ENCODE data around the gene ASTN2.

DNA sequence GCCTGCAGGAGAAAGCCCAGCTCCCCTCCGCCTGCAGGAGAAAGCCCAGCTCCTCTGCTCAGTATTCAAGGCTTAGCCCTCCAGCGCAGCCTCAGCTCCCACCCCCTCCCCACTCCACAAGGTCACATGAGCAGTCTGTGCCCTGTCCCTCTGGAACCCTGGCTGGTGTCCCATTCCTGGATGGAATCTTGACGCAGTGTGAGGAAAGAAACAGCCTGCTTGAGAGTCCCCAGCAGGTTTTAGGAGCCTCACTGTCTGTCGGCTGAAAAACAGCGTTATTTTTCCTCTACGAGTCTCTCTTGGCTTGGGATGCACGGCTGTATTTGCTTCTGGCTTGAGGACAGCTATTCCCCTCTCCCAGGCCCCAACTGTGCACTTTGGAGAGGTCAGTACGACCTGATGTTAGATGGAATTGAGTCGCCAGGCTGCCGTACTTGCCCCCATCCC lies 937.9 kb downstream of the ASTN2 start:
- no peak for TF ChIP-seq EZH2 (IDR thresholded peaks at IDR 0.05; ENCODE audit: borderline replicate concordance, low read length)
- TF ChIP-seq, protein P1, sequence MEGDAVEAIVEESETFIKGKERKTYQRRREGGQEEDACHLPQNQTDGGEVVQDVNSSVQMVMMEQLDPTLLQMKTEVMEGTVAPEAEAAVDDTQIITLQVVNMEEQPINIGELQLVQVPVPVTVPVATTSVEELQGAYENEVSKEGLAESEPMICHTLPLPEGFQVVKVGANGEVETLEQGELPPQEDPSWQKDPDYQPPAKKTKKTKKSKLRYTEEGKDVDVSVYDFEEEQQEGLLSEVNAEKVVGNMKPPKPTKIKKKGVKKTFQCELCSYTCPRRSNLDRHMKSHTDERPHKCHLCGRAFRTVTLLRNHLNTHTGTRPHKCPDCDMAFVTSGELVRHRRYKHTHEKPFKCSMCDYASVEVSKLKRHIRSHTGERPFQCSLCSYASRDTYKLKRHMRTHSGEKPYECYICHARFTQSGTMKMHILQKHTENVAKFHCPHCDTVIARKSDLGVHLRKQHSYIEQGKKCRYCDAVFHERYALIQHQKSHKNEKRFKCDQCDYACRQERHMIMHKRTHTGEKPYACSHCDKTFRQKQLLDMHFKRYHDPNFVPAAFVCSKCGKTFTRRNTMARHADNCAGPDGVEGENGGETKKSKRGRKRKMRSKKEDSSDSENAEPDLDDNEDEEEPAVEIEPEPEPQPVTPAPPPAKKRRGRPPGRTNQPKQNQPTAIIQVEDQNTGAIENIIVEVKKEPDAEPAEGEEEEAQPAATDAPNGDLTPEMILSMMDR (conservative IDR thresholded peaks at IDR 0.05 in 1 of 2, IDR thresholded peaks at IDR 0.05 in 1 of 2; ENCODE audit: extremely low read depth in 1 of 2, insufficient read depth in 1 of 2, low read depth in 1 of 2, low read length in 2 of 2), result no peak
